Astrocyte (in vitro differentiated cells and primary cell): Measurements from ENCODE around the gene TENT5C.

Source experiments
- EZH2 ChIP-seq: IDR thresholded peaks from 2 replicates; pipeline ENCODE4 v1.6.1; 2012; ENCODE audit warnings: mild to moderate bottlenecking, low read length, inconsistent platforms; ENCODE audit not compliant: insufficient read depth
- TF ChIP-seq, protein P1 (sequence below): IDR thresholded peaks from 2 replicates; pipeline ENCODE4 v1.5.1; 2011; ENCODE audit warnings: low read depth, mild to moderate bottlenecking, inconsistent platforms, low read length, moderate library complexity; ENCODE audit not compliant: insufficient read depth

GRCh38 chr1:117570988-117571409, 34.8 kb upstream of the TENT5C start:
- TF ChIP-seq, protein P1, sequence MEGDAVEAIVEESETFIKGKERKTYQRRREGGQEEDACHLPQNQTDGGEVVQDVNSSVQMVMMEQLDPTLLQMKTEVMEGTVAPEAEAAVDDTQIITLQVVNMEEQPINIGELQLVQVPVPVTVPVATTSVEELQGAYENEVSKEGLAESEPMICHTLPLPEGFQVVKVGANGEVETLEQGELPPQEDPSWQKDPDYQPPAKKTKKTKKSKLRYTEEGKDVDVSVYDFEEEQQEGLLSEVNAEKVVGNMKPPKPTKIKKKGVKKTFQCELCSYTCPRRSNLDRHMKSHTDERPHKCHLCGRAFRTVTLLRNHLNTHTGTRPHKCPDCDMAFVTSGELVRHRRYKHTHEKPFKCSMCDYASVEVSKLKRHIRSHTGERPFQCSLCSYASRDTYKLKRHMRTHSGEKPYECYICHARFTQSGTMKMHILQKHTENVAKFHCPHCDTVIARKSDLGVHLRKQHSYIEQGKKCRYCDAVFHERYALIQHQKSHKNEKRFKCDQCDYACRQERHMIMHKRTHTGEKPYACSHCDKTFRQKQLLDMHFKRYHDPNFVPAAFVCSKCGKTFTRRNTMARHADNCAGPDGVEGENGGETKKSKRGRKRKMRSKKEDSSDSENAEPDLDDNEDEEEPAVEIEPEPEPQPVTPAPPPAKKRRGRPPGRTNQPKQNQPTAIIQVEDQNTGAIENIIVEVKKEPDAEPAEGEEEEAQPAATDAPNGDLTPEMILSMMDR = no peak
- TF ChIP-seq EZH2 = no peak
